Cardiac muscle cell (in vitro differentiated cells and primary cell): ENCODE data around the gene ADGRA1. TPM values are rescaled to one million over a fixed set of nuclear protein-coding genes. Genes with fewer than 3 reads are reported as not detected.

Experiments
- DNase-seq, 2 donors: peaks; one replicate each; pipeline versions ENCODE4 v3.0.0 to v3.0.0-alpha.2; 2010 to 2017; ENCODE audit warnings: low read depth in 1 of 2, low spot score in 1 of 2
- H3K27ac ChIP-seq: fragments of 200-600 bp; sonication (generic); 2 replicates; pipeline ENCODE4 v1.5.1; 2016
- H3K27me3 ChIP-seq: fragments of 200-600 bp; sonication (generic); 2 replicates; pipeline ENCODE4 v1.6.0; 2016; ENCODE audit warnings: control low read depth
- H3K36me3 ChIP-seq: fragments of 200-600 bp; sonication (generic); 2 replicates; pipeline ENCODE4 v1.5.1; 2016; ENCODE audit warnings: control low read depth
- H3K4me1 ChIP-seq: fragments of 200-600 bp; sonication (generic); 2 replicates; pipeline ENCODE4 v1.8.1; 2017; ENCODE audit warnings: low read depth, mild to moderate bottlenecking, mixed run types
- H3K4me3 ChIP-seq: fragments of 200-600 bp; sonication (generic); 2 replicates; pipeline ENCODE4 v1.5.1; 2016; ENCODE audit warnings: mild to moderate bottlenecking
- H3K9me3 ChIP-seq: fragments of 200-600 bp; sonication (generic); 2 replicates; pipeline ENCODE4 v1.5.1; 2017; ENCODE audit warnings: low read depth, mild to moderate bottlenecking, control low read depth
- polyA plus RNA-seq: library from polyadenylated mRNA; unstranded; fragments of >200 nt; fragmentation: Nextera tagmentation; extraction: Ambion mirVana; gene quantifications from 2 replicates; pipeline ENCODE4 v1.2.1, GENCODE V29; 2016
- total RNA-seq: library from RNA; depleted of rRNA; stranded (reverse); fragments of >200 nt; gene quantifications from 2 replicates; pipeline ENCODE4 v1.2.3, GENCODE V29; 2016
- TF ChIP-seq, protein P1 (sequence below): IDR thresholded peaks from 2 replicates; pipeline ENCODE4 v1.5.1; 2012; ENCODE audit warnings: low read depth, mild to moderate bottlenecking, low read length

ADGRA1 gene
- total and polyA plus RNA-seq, 2 experiments from 2014 or later: 0.24 to 0.67 TPM

GRCh38 chr10:133079836-133080682, 7.7 kb upstream of the ADGRA1 start:
- Histone ChIP-seq H3K4me1 (no peaks in the 10 kb centered on the region), H3K9me3 (no peaks in the 10 kb centered on the region), H3K36me3 (no peaks in the 10 kb centered on the region), H3K27me3 (peaks cover 8% of the 10 kb centered on the region), H3K27ac (no peak overlapping the region), H3K4me3 (no peak overlapping the region)
- TF ChIP-seq, protein P1, sequence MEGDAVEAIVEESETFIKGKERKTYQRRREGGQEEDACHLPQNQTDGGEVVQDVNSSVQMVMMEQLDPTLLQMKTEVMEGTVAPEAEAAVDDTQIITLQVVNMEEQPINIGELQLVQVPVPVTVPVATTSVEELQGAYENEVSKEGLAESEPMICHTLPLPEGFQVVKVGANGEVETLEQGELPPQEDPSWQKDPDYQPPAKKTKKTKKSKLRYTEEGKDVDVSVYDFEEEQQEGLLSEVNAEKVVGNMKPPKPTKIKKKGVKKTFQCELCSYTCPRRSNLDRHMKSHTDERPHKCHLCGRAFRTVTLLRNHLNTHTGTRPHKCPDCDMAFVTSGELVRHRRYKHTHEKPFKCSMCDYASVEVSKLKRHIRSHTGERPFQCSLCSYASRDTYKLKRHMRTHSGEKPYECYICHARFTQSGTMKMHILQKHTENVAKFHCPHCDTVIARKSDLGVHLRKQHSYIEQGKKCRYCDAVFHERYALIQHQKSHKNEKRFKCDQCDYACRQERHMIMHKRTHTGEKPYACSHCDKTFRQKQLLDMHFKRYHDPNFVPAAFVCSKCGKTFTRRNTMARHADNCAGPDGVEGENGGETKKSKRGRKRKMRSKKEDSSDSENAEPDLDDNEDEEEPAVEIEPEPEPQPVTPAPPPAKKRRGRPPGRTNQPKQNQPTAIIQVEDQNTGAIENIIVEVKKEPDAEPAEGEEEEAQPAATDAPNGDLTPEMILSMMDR: no peak
- DNase-seq: peak in 1 of 2 donors; percentile 85

GRCh38 chr10:133080683-133081040, 7.1 kb upstream of the ADGRA1 start:
- TF ChIP-seq, protein P1: no peak
- no peak overlapping the region for H3K4me3 ChIP-seq
- peaks cover 14% of the 10 kb centered on the region for H3K27me3 ChIP-seq

DNA sequence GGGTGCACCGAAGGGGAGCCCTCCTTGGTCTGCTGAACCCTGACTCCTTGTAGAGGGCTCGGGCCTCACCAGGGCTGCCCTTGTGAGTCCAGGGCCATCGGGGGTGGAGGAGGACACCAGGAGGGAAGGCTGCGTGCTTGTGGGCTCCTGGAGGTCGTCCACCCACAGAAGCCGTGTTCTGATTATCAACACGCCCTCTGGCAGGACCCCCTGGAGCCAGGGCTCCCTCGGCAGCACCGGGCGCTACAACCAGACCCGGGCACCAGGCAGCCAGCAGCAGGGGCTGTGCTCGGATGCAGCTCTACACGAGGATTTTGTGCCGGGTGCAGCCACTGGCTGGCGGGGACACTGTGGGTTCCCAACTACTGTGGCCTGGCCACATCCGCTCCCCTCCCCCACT, 6.1 kb upstream of the ADGRA1 start:
- TF ChIP-seq, protein P1: no peak
- H3K27ac ChIP-seq: no peak overlapping the region
- H3K9me3 ChIP-seq: no peaks in the 10 kb centered on the region
- no peaks in the 10 kb centered on the region for H3K4me1 ChIP-seq
- H3K4me3 ChIP-seq: no peak overlapping the region
- DNase-seq: no peak
- H3K27me3 ChIP-seq: peaks cover 24% of the 10 kb centered on the region
- no peaks in the 10 kb centered on the region for H3K36me3 ChIP-seq

More at GRCh38 chr10:133080683-133081040, 7.1 kb upstream of the ADGRA1 start:
- Histone ChIP-seq H3K9me3 (no peaks in the 10 kb centered on the region), H3K27ac (no peak overlapping the region), H3K4me1 (no peaks in the 10 kb centered on the region), H3K36me3 (no peaks in the 10 kb centered on the region)
- no peak for DNase-seq

- no peak for DNase-seq
- H3K36me3 ChIP-seq: no peaks in the 10 kb centered on the region
- no peaks in the 10 kb centered on the region for H3K9me3 ChIP-seq
- TF ChIP-seq, protein P1: no peak
- H3K4me1 ChIP-seq: no peaks in the 10 kb centered on the region
- H3K27me3 ChIP-seq: peaks cover 36% of the 10 kb centered on the region
- no peak overlapping the region for H3K27ac ChIP-seq
- no peak overlapping the region for H3K4me3 ChIP-seq
Observed at GRCh38 chr10:133082685-133083421, 4.9 kb upstream of the ADGRA1 start.

DNA sequence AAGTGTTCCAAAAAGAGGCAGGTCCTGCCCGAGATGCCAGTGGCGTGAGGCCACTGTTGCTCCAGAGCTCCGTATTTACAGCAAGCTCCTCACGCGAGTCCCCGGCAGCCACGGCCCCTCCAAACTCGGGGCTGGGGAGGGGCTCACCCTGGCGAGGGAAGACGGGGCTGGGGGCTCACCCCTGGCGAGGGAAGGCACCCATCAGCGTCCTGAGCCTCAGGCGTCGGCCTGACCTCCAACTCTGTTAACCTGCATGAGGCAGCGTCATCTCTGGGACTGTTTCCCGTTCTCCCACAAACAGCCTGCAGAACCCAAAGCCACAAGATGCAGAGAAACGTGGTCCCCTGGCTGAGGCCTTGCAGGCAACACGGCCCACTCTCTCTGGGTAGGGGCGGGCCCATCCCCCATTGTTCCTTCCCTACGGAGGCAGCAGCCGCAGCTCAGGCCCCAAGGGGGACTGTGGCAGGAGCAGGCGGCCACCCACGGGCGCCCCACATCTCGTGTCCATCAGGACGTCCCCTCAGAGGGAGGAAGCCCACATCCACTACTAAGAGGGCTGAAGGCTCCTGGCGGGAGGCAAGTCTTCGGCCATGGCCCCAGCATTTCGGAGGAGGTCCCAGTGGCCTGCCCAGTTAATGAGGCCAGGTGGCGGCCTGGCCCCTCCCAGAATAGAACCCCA, 4.2 kb upstream of the ADGRA1 start:
- TF ChIP-seq, protein P1: no peak
- no peak for DNase-seq
- Histone ChIP-seq H3K27me3 (peaks cover 43% of the 10 kb centered on the region), H3K4me3 (no peak overlapping the region), H3K4me1 (no peaks in the 10 kb centered on the region), H3K36me3 (no peaks in the 10 kb centered on the region), H3K27ac (no peak overlapping the region), H3K9me3 (no peaks in the 10 kb centered on the region)
